ENCODE data around the gene LYZL4. TPM values are rescaled to one million over a fixed set of nuclear protein-coding genes. Genes with fewer than 3 reads are reported as not detected.

Gene LYZL4
- total RNA-seq, 1 donor from 2014 or later = not detected

- no peak for TF ChIP-seq CTCF (conservative IDR thresholded peaks at IDR 0.05)
- Mint-ChIP-seq H3K4me1 (no peaks in the 10 kb centered on the region), H3K27me3 (ENCODE audit: low read depth) (peaks cover 24% of the 10 kb centered on the region), H3K9me3 (no peaks in the 10 kb centered on the region), H3K4me3 (no peak overlapping the region), H3K27ac (ENCODE audit: unreplicated experiment) (no peak overlapping the region), H3K36me3 (ENCODE audit: low read depth) (no peaks in the 10 kb centered on the region)
- DNase-seq (ENCODE audit: low read depth, low spot score) = no peak
Observed at GRCh38 chr3:42425736-42426407, 15.5 kb upstream of the LYZL4 start.

GRCh38 chr3:42424911-42425310, 14.5 kb upstream of the LYZL4 start:
- Mint-ChIP-seq H3K27me3 (ENCODE audit: low read depth) (peaks cover 18% of the 10 kb centered on the region), H3K4me3 (no peak overlapping the region), H3K4me1 (no peaks in the 10 kb centered on the region), H3K36me3 (ENCODE audit: low read depth) (no peaks in the 10 kb centered on the region), H3K9me3 (no peaks in the 10 kb centered on the region), H3K27ac (ENCODE audit: unreplicated experiment) (no peak overlapping the region)
- DNase-seq (ENCODE audit: low read depth, low spot score) = no peak
- TF ChIP-seq CTCF (conservative IDR thresholded peaks at IDR 0.05) = no peak

- Mint-ChIP-seq H3K9me3 (no peaks in the 10 kb centered on the region), H3K4me1 (no peaks in the 10 kb centered on the region), H3K36me3 (ENCODE audit: low read depth) (no peaks in the 10 kb centered on the region), H3K27ac (ENCODE audit: unreplicated experiment) (peak overlapping the region; percentile 78), H3K4me3 (no peak overlapping the region), H3K27me3 (ENCODE audit: low read depth) (peaks cover 3% of the 10 kb centered on the region)
- no peak for DNase-seq (ENCODE audit: low read depth, low spot score)
- no peak for TF ChIP-seq CTCF (conservative IDR thresholded peaks at IDR 0.05)
Observed at GRCh38 chr3:42421818-42422796, 11.7 kb upstream of the LYZL4 start.

GRCh38 chr3:42419563-42419962, 9.2 kb upstream of the LYZL4 start:
- no peak for TF ChIP-seq CTCF (conservative IDR thresholded peaks at IDR 0.05)
- peaks cover 18% of the 10 kb centered on the region for H3K27me3 Mint-ChIP-seq (ENCODE audit: low read depth)
- H3K36me3 Mint-ChIP-seq (ENCODE audit: low read depth) = no peaks in the 10 kb centered on the region
- no peak for DNase-seq (ENCODE audit: low read depth, low spot score)
- no peaks in the 10 kb centered on the region for H3K4me1 Mint-ChIP-seq
- H3K4me3 Mint-ChIP-seq = no peak overlapping the region
- no peak overlapping the region for H3K27ac Mint-ChIP-seq (ENCODE audit: unreplicated experiment)
- no peaks in the 10 kb centered on the region for H3K9me3 Mint-ChIP-seq

GRCh38 chr3:42412526-42413155, 2.2 kb upstream of the LYZL4 start:
- TF ChIP-seq CTCF (conservative IDR thresholded peaks at IDR 0.05) = no peak
- Mint-ChIP-seq H3K27me3 (ENCODE audit: low read depth) (peaks cover 37% of the 10 kb centered on the region), H3K9me3 (no peaks in the 10 kb centered on the region), H3K4me3 (no peak overlapping the region), H3K36me3 (ENCODE audit: low read depth) (no peaks in the 10 kb centered on the region), H3K27ac (ENCODE audit: unreplicated experiment) (no peak overlapping the region), H3K4me1 (no peaks in the 10 kb centered on the region)
- DNase-seq (ENCODE audit: low read depth, low spot score) = no peak
